HPDE6-E6E7 (cell line): ENCODE data around the gene MDFIC.

Source experiments
- DNase-seq: peaks from one replicate; pipeline ENCODE4 v3.0.0; 2011; ENCODE audit warnings: missing footprints; ENCODE audit errors: extremely low spot score

Gene MDFIC

GRCh38 chr7:114952296-114952695 lies 30.4 kb downstream of the MDFIC start:
- DNase-seq: no peak

GRCh38 chr7:114953724-114954123 lies 31.8 kb downstream of the MDFIC start:
- no peak for DNase-seq

GRCh38 chr7:114956702-114957101 lies 34.8 kb downstream of the MDFIC start:
- no peak for DNase-seq

DNA sequence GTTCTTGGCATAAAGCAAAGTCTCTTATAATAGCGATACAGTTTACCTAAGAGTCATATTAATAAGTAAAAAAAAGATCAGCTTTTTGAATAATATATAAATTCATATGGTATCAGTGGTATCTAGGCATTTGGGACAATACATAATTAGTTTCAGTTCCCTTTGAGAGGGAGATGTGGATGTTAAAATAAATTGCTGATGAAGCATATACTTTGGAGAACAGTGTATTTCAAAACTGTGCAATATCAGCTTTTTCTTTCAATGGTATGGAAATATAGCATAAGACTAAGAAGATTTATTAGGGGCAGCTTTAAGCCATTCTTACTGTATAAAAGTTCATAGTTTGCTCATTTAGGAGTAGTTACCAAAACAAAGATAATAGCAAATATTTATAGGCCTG lies 35.5 kb downstream of the MDFIC start:
- no peak for DNase-seq

DNA sequence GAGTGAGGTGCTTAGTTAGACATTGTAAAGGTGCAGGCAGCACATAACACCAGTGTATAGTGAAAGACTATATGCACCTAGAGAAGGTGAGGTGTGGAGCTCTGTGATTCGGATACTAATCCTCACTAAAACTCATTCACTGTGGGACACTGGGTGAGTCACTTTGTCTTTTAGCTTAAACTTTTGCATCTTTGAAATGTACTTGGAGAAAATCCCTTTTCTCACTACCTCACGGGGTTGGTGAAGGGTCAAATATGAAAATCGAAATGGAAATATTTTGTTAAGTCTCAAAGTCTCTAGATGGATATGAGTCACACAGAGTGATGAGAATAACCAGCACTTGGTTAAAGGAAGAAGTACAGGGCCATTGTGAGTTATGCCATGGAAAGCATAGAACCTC lies 38.0 kb downstream of the MDFIC start:
- no peak for DNase-seq

DNA sequence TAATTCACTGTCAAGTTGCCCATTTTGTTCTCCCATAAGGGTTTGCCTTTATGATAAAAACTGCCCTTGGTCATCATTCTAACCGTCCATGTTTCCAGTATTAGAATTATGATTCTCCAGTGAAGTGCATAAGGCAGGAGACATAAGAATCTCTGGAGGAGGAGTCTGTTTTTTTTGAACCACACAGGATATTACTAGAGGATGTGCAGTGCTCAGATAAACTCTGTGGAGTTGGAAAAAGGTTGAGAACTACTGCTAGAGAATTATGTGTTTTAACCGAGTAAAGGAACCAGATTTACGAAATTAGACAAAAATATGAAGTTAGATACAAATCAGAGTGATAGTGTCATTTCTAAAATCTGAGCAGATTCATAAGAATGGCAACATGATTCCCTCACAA lies 40.5 kb downstream of the MDFIC start:
- no peak for DNase-seq

DNA sequence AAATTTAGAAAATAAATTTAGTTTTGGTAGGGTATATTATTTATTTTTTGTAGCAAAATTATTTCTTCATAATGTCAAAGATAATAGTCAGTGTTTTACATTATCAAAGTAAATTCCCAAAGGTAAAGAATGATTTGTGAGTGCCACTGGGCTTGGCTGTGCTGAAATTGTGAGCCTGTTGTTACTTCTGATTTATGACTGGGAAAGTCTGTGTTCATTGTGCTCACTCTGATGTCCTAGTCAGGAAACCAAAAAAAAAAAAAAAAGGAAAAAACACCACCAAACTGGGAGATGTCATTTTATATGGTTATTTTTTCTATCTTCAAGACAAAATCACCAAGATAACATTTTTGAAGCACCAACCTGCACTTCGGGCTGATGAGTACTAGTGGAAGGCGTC lies 44.3 kb downstream of the MDFIC start:
- no peak for DNase-seq

DNA sequence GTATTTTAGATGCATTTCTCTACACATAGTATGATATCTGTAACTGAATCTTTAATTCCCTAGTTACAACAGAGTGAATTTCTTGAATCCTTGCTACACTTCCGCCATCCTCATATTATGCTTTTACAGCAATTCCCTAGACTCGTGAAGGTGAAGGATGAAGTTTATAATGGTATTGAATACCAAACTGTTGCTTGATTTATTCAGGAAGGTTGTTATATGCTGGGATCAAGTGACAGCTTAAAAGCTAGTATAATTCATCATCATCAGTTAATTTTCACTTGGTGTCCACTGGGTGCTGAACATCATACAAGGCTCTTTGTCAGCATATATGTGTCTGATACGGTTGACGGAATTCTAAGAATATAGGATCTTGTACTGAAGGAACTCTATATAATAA lies 47.2 kb downstream of the MDFIC start:
- DNase-seq: no peak

DNA sequence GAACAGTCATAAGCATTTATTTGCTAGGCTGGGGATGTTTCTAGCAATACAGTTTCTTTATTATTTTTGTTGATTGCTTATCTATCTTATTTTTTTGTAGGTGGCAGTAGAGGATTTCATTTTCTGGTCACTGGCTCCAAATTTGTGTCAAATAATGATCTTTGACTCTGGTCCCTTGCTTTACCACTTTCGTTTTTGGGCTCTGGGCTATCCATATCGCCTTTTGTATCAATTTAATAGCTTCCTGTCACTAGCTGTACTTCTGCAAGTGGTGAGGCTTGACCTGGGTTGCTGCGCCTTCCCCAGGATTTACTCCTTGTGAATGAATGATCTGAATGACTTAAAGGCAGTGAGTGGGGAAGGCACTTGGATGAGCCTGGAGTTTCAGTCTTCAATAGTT lies 48.4 kb downstream of the MDFIC start:
- DNase-seq: no peak

- DNase-seq: no peak
Observed at GRCh38 chr7:114970732-114971131, 48.8 kb downstream of the MDFIC start.

GRCh38 chr7:114972567-114972966 lies 50.7 kb downstream of the MDFIC start:
- DNase-seq: no peak

DNA sequence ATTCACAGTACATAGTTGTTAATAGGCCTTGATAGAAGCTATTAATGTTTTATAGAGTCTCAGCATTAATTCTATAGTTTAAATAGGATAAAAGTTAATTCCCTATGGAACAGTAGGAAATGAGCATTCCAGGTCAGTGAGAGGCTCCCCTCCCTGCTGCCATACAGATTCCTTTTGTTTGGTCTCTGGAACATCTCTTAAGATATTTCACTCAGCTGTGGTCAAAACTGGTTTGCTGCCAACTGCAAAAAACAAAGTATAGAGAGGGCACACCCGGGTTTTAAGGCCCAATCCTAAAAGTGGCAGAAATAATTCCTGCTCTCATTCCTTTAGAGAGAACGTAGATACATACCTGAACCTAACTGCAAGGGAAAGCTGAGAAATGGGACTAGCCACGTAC lies 51.3 kb downstream of the MDFIC start:
- DNase-seq: no peak

DNA sequence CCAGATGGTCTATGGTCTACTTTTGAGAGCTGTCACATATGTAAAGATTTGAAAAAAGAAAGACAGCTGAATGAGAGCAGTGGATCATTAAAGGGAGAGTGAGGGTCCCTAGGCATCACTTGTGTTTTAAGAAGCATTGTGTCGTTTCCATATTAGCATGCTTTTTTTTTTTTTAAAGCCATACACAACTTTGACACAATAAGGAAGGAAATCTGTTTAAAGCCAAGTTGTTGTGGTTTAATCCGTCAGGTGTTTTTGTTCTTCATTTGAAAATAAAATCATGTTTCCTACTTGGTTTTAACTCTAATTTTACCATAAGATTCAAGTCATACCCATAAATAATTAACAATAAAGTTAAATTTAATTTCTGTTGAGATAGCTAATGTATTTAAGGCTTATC lies 53.5 kb downstream of the MDFIC start:
- DNase-seq: no peak

- no peak for DNase-seq
Observed at GRCh38 chr7:114976666-114977065, 54.8 kb downstream of the MDFIC start.

GRCh38 chr7:114977277-114977676 lies 55.4 kb downstream of the MDFIC start:
- no peak for DNase-seq

DNA sequence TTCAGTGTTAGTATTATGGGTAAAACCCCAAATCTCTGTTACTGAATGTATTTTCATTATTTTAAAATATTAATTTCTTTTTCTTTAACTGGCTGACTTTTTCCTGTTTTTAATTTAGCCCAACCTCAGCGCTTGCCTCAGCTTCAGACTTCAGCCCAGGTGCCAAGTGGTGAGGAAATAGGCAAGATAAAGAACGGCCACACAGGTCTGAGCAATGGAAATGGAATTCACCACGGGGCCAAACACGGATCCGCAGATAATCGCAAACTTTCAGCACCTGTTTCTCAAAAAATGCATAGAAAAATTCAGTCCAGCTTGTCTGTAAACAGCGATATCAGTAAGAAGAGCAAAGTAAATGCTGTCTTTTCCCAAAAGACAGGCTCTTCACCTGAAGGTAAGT lies 57.5 kb downstream of the MDFIC start:
- peak; percentile 31 for DNase-seq

DNA sequence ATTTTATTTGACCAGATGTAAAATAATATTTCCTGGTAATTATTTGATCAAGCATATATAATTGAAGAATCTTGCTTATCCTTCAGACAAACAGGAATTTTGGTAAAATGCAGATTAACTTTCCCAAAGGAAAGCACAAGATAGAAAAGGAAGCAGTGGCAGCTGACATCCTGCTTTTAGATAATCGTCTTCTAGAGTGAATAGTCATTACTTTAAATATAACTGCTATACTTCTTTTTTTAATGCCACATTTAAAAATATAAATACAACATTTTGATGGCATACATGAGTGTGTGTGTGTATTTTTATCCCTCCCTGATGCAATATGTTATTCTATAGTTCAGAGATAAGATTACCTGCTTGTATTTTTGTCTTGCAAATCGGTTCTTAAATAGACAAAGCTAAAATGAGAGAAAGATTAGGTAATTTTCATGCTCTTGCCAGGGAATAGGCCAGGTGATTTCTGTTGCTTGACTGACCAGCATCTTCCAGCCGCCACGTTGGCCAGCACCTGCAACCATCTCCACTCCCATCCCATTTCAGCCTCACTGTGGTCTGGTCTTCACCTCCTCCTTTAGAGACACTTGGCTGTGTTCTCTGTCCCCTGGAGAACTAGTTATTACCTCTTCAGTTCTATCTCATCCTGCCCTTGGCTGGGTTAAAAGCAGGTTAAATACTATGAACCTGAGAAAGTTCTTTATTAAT lies 58.1 kb downstream of the MDFIC start:
- DNase-seq: no peak

DNA sequence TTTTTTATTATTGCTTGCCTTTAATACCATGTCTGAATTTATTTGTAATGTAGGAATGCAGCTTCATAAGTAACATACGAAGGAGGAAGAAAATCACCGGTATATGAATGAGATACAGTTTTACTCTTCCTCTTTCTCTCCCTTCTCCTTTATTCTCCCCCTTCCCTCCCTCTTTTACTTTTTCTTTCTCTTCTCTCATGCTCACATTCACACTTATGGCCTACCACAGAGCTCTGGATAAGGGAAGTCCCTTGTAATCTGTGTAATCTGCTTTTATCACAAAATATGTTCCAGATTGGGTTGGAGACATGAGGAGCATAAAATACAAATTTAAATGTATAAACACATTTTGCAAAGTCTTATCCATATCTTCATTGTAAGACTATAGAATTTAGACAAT lies 59.4 kb downstream of the MDFIC start:
- no peak for DNase-seq

DNA sequence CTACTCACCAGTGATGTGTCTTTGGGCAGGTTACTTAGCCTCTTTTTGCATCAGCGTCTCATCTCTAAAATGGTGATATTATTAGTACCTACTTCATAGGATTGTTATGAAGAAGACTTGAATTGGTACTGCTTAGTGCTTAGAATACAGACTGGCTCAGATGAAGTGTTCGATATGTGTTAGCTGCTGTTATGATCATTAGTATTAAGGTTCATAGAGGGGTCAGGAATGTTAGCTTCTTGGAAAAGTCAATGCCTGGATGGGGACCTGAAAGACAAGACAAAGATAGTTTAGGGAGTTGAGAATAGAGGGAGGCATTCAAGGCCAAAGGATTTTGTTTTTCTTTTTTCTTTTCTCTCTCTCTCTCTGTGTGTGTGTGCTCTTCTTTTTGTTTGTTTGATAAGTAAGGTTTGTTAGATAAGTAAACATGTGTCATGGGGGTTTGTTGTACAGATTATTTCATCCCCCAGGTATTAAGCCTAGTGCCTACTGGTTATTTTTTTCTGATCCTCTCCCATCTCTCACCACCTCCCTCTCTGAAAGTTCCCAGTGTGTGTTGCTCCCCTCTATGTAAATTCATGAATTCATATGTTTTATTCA lies 63.3 kb downstream of the MDFIC start:
- DNase-seq: no peak

DNA sequence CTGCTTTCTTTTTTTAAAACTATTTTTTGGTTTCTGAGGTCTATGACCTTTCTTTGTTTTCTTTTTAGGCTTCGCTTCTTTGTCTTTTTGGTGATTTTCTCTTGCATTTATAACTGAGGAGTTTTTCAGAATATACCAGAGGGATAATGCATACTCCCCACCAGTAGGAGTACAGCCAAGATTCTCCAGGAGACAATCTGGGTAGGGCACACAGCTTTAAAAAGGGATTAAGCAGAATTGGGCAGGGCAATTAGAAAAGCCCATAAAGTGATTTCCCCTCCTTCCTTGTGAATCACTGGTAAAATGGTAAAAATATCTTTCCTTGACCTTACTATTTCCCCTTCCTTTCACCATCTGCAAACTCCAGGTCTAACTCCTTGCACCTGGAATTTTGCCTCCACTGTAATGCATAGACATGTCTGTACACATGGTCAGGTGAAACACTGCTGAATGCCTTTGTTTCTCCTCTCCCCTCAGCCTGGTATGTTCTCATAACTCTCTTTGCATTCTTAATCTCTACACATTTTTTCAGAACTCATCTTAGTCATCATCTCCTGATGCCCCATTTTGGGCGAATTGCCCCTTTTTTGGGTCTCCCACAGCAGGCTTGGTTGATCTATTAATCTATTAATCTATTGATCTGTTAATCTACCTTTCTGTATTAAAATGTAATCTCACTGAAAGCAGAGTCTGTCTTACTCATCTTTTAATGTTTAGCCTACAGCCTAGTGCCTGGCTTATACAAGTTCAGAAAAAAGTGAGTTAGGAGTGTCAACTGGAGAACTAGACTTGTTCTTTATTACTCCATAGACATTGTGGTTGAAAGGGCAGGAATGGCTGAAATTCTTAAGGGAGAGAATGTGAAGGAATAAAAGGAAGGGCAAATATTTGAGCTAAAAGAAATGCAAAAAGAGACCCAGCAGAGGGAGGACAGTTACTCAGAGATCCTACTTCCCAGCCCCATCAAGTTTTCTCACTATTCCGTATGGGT lies 64.6 kb downstream of the MDFIC start:
- DNase-seq: no peak

DNA sequence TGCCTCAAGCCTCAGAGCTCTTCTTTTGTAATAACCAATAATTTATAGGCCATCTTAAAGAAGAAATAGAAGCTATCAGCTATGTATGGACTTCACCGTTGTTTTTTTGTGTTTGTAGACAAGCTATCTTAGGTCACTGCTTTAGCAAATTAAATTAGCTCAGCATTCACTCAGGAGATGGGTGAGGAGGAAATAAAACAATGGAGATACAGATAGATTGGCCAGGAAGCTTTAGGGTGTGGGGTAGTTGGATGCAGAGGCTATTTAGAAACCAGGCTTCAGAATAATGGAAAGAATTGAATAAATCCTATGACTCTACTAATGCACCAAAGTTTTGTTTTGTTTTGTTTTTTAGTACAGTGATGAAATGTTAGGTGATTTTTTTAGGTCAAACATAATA lies 66.1 kb downstream of the MDFIC start:
- no peak for DNase-seq

- DNase-seq: peak; percentile 8
Observed at GRCh38 chr7:114988755-114989375, 67.0 kb downstream of the MDFIC start.
